ENCODE results near the gene DEXI. TPM values are rescaled to one million over a fixed set of nuclear protein-coding genes. Genes with fewer than 3 reads are reported as not detected.
A peak's percentile ranks its signal among the peaks of the same experiment; 100 is the strongest.
"Not testable (repeated sequence)": the region's sequence is repeated elsewhere in the genome, so short reads cannot be mapped to it uniquely, and the experiment has no call there.

The DEXI gene
- total RNA-seq, 1 experiment from 2014 or later = 63.1 TPM

GRCh38 chr16:10931977-10932632 is 10.2 kb downstream of the DEXI start:
- H3K4me3 ChIP-seq (ENCODE audit: insufficient read depth, low read depth, low read length) = no peak overlapping the region
- H3K27me3 ChIP-seq (ENCODE audit: control insufficient read depth, insufficient read depth, low read length) = no peaks in the 10 kb centered on the region
- peaks cover 5% of the 10 kb centered on the region for H3K36me3 ChIP-seq (replicated peaks; ENCODE audit: control insufficient read depth, insufficient read depth, low read length)
- DNase-seq = no peak

GRCh38 chr16:10931134-10931533 is 11.1 kb downstream of the DEXI start:
- DNase-seq = no peak

GRCh38 chr16:10930755-10931093 is 11.5 kb downstream of the DEXI start:
- no peak overlapping the region for H3K4me3 ChIP-seq (ENCODE audit: insufficient read depth, low read depth, low read length)

More at GRCh38 chr16:10931134-10931533, 11.1 kb downstream of the DEXI start:
- Histone ChIP-seq H3K27me3 (ENCODE audit: control insufficient read depth, insufficient read depth, low read length) (no peaks in the 10 kb centered on the region), H3K36me3 (replicated peaks; ENCODE audit: control insufficient read depth, insufficient read depth, low read length) (peaks cover 5% of the 10 kb centered on the region), H3K4me3 (ENCODE audit: insufficient read depth, low read depth, low read length) (no peak overlapping the region)

GRCh38 chr16:10929853-10930754 is 12.2 kb downstream of the DEXI start:
- peaks cover 5% of the 10 kb centered on the region for H3K36me3 ChIP-seq (replicated peaks; ENCODE audit: control insufficient read depth, insufficient read depth, low read length)
- H3K27me3 ChIP-seq (ENCODE audit: control insufficient read depth, insufficient read depth, low read length) = no peaks in the 10 kb centered on the region
- H3K4me3 ChIP-seq (ENCODE audit: insufficient read depth, low read depth, low read length) = no peak overlapping the region
- DNase-seq = no peak

More at GRCh38 chr16:10930755-10931093, 11.5 kb downstream of the DEXI start:
- Histone ChIP-seq H3K27me3 (ENCODE audit: control insufficient read depth, insufficient read depth, low read length) (no peaks in the 10 kb centered on the region), H3K36me3 (replicated peaks; ENCODE audit: control insufficient read depth, insufficient read depth, low read length) (peaks cover 5% of the 10 kb centered on the region)
- peak; percentile 47 for DNase-seq

GRCh38 chr16:10929097-10929496 is 13.2 kb downstream of the DEXI start:
- H3K4me3 ChIP-seq (ENCODE audit: insufficient read depth, low read depth, low read length); H3K27me3 ChIP-seq (ENCODE audit: control insufficient read depth, insufficient read depth, low read length); H3K36me3 ChIP-seq (replicated peaks; ENCODE audit: control insufficient read depth, insufficient read depth, low read length); DNase-seq: not testable (repeated sequence)

GRCh38 chr16:10927497-10928112 is 14.7 kb downstream of the DEXI start:
- DNase-seq = no peak
- Histone ChIP-seq H3K36me3 (replicated peaks; ENCODE audit: control insufficient read depth, insufficient read depth, low read length) (no peaks in the 10 kb centered on the region; the same call in none of the 2 replicates), H3K4me3 (ENCODE audit: insufficient read depth, low read depth, low read length) (no peak overlapping the region), H3K27me3 (ENCODE audit: control insufficient read depth, insufficient read depth, low read length) (no peaks in the 10 kb centered on the region)

GRCh38 chr16:10926867-10927266 is 15.4 kb downstream of the DEXI start:
- H3K27me3 ChIP-seq (ENCODE audit: control insufficient read depth, insufficient read depth, low read length) = no peaks in the 10 kb centered on the region
- H3K4me3 ChIP-seq (ENCODE audit: insufficient read depth, low read depth, low read length) = no peak overlapping the region
- no peaks in the 10 kb centered on the region; the same call in none of the 2 replicates for H3K36me3 ChIP-seq (replicated peaks; ENCODE audit: control insufficient read depth, insufficient read depth, low read length)
- DNase-seq = no peak

GRCh38 chr16:10926094-10926493 is 16.2 kb downstream of the DEXI start:
- Histone ChIP-seq H3K4me3 (ENCODE audit: insufficient read depth, low read depth, low read length) (no peak overlapping the region), H3K36me3 (replicated peaks; ENCODE audit: control insufficient read depth, insufficient read depth, low read length) (no peaks in the 10 kb centered on the region; the same call in none of the 2 replicates), H3K27me3 (ENCODE audit: control insufficient read depth, insufficient read depth, low read length) (no peaks in the 10 kb centered on the region)
- no peak for DNase-seq

- not testable (repeated sequence) for H3K4me3 ChIP-seq (ENCODE audit: insufficient read depth, low read depth, low read length); H3K36me3 ChIP-seq (replicated peaks; ENCODE audit: control insufficient read depth, insufficient read depth, low read length); DNase-seq; H3K27me3 ChIP-seq (ENCODE audit: control insufficient read depth, insufficient read depth, low read length)
Observed at GRCh38 chr16:10925285-10925684, 17.0 kb downstream of the DEXI start.

- H3K27me3 ChIP-seq (ENCODE audit: control insufficient read depth, insufficient read depth, low read length) = no peaks in the 10 kb centered on the region
- no peak overlapping the region for H3K4me3 ChIP-seq (ENCODE audit: insufficient read depth, low read depth, low read length)
- H3K36me3 ChIP-seq (replicated peaks; ENCODE audit: control insufficient read depth, insufficient read depth, low read length) = no peaks in the 10 kb centered on the region; the same call in none of the 2 replicates
- no peak for DNase-seq
Observed at GRCh38 chr16:10923650-10924214, 18.5 kb downstream of the DEXI start.

- no peaks in the 10 kb centered on the region for H3K27me3 ChIP-seq (ENCODE audit: control insufficient read depth, insufficient read depth, low read length)
- H3K4me3 ChIP-seq (ENCODE audit: insufficient read depth, low read depth, low read length) = no peak overlapping the region
- DNase-seq = no peak
- no peaks in the 10 kb centered on the region; the same call in 1 of the 2 replicates for H3K36me3 ChIP-seq (replicated peaks; ENCODE audit: control insufficient read depth, insufficient read depth, low read length)
Observed at GRCh38 chr16:10923146-10923649, 19.1 kb downstream of the DEXI start.

- H3K4me3 ChIP-seq (ENCODE audit: insufficient read depth, low read depth, low read length) = no peak overlapping the region
- no peaks in the 10 kb centered on the region; the same call in 1 of the 2 replicates for H3K36me3 ChIP-seq (replicated peaks; ENCODE audit: control insufficient read depth, insufficient read depth, low read length)
- no peak for DNase-seq
- no peaks in the 10 kb centered on the region for H3K27me3 ChIP-seq (ENCODE audit: control insufficient read depth, insufficient read depth, low read length)
Observed at GRCh38 chr16:10922328-10923145, 19.7 kb downstream of the DEXI start.

- H3K36me3 ChIP-seq (replicated peaks; ENCODE audit: control insufficient read depth, insufficient read depth, low read length) = no peaks in the 10 kb centered on the region; the same call in 1 of the 2 replicates
- no peaks in the 10 kb centered on the region for H3K27me3 ChIP-seq (ENCODE audit: control insufficient read depth, insufficient read depth, low read length)
- H3K4me3 ChIP-seq (ENCODE audit: insufficient read depth, low read depth, low read length) = no peak overlapping the region
- no peak for DNase-seq
Observed at GRCh38 chr16:10921536-10922327, 20.5 kb downstream of the DEXI start.

Data from H7 (cell line).